ENCODE results near the gene MIPEP.

DNA sequence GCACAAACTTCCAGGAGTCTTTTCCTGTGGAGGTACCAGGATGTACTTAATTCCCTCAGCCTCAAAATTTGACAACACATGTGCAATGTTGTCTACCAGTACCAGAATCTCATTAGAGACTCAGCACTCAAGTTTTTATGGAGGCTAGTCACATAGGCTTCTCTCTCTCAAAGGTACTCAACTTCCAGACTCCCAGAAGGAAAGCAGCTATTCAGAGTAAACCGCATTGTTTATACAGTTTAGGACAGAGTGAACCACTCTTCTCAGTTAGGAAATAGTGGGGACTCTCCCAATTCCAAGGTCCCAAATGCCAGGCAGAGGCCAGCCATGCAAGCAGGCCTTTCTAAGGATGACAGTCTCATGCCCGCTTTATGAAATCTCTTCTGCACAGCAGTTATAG lies 16.6 kb upstream of the MIPEP start:
- TF ChIP-seq POLR2A (IDR thresholded peaks at IDR 0.05; ENCODE audit: extremely low read depth, insufficient read length) (no peak), CTCF (IDR thresholded peaks at IDR 0.05; ENCODE audit: low read depth, low read length) (no peak), MAX (IDR thresholded peaks at IDR 0.05; ENCODE audit: low read depth, low read length) (no peak), MYC (IDR thresholded peaks at IDR 0.05; ENCODE audit: low read depth, low read length) (no peak)
